RWPE2 (cell line): ENCODE measurements around the gene PIGM.

Source experiments
- ATAC-seq: fragments of 200-7000 bp; cut with Tn5 transposase; 3 replicates; pipeline ENCODE4 v1.9.1; 2021; ENCODE audit warnings: low read depth
- DNase-seq: peaks from one replicate; pipeline ENCODE4 v3.0.0-alpha.2; 2020; ENCODE audit warnings: low spot score
- H3K27ac ChIP-seq: fragments of 450-650 bp; 2 replicates; pipeline ENCODE4 v1.5.1; 2017; ENCODE audit warnings: mild to moderate bottlenecking; ENCODE audit not compliant: poor library complexity, severe bottlenecking
- H3K27me3 ChIP-seq: fragments of 250-450 bp; sonication (Bioruptor Pico); 2 replicates; pipeline ENCODE4 v1.5.1; 2021; ENCODE audit warnings: mild to moderate bottlenecking, moderate library complexity; ENCODE audit not compliant: insufficient read depth, poor library complexity, severe bottlenecking
- H3K36me3 ChIP-seq: fragments of 250-450 bp; sonication (Bioruptor Pico); 2 replicates; pipeline ENCODE4 v1.5.1; 2020; ENCODE audit warnings: low read depth, mild to moderate bottlenecking, moderate library complexity
- H3K4me1 ChIP-seq: fragments of 250-450 bp; sonication (Bioruptor Pico); 2 replicates; pipeline ENCODE4 v1.5.1; 2021; ENCODE audit warnings: mild to moderate bottlenecking, moderate library complexity; ENCODE audit not compliant: insufficient read depth, poor library complexity, severe bottlenecking
- H3K4me3 ChIP-seq: fragments of 250-450 bp; sonication (Bioruptor Pico); 2 replicates; pipeline ENCODE4 v1.5.1; 2021; ENCODE audit warnings: mild to moderate bottlenecking, moderate library complexity; ENCODE audit not compliant: severe bottlenecking
- H3K9me3 ChIP-seq: fragments of 250-450 bp; sonication (Bioruptor Pico); 2 replicates; pipeline ENCODE4 v1.5.1; 2021; ENCODE audit warnings: mild to moderate bottlenecking, moderate library complexity; ENCODE audit not compliant: severe bottlenecking
- CTCF ChIP-seq: fragments of 450-650 bp; IDR thresholded peaks from one replicate; pipeline ENCODE4 v1.5.1; 2017; ENCODE audit warnings: mild to moderate bottlenecking, moderate library complexity; ENCODE audit not compliant: poor library complexity, severe bottlenecking

PIGM gene

GRCh38 chr1:159985473-159985872 is 46.3 kb downstream of the PIGM start:
- Histone ChIP-seq H3K27ac (no peak overlapping the region), H3K4me3 (no peak overlapping the region), H3K27me3 (no peaks in the 10 kb centered on the region), H3K9me3 (no peaks in the 10 kb centered on the region), H3K4me1 (no peaks in the 10 kb centered on the region), H3K36me3 (no peaks in the 10 kb centered on the region)
- TF ChIP-seq CTCF: no peak
- DNase-seq (no peak), ATAC-seq (no peak)

- H3K4me1 ChIP-seq: no peaks in the 10 kb centered on the region
- no peak overlapping the region for H3K4me3 ChIP-seq
- H3K9me3 ChIP-seq: no peaks in the 10 kb centered on the region
- TF ChIP-seq CTCF: no peak
- no peak for ATAC-seq
- no peak for DNase-seq
- no peaks in the 10 kb centered on the region for H3K36me3 ChIP-seq
- H3K27ac ChIP-seq: no peak overlapping the region
- H3K27me3 ChIP-seq: no peaks in the 10 kb centered on the region
Measured at GRCh38 chr1:159983681-159984080, 48.1 kb downstream of the PIGM start.

GRCh38 chr1:159982280-159982679 is 49.5 kb downstream of the PIGM start:
- no peak for TF ChIP-seq CTCF
- DNase-seq (no peak), ATAC-seq (no peak)
- H3K27ac ChIP-seq: no peak overlapping the region
- H3K4me1 ChIP-seq: no peaks in the 10 kb centered on the region
- no peaks in the 10 kb centered on the region for H3K36me3 ChIP-seq
- H3K4me3 ChIP-seq: no peak overlapping the region
- no peaks in the 10 kb centered on the region for H3K27me3 ChIP-seq
- no peaks in the 10 kb centered on the region for H3K9me3 ChIP-seq

- Histone ChIP-seq H3K9me3 (no peaks in the 10 kb centered on the region), H3K4me1 (no peaks in the 10 kb centered on the region), H3K36me3 (no peaks in the 10 kb centered on the region), H3K4me3 (no peak overlapping the region), H3K27me3 (no peaks in the 10 kb centered on the region), H3K27ac (no peak overlapping the region)
- TF ChIP-seq CTCF: no peak
- DNase-seq (no peak), ATAC-seq (no peak)
Measured at GRCh38 chr1:159981351-159982055, 50.3 kb downstream of the PIGM start.

- ATAC-seq (no peak), DNase-seq (no peak)
- H3K4me3 ChIP-seq: no peak overlapping the region
- H3K4me1 ChIP-seq: no peaks in the 10 kb centered on the region
- no peaks in the 10 kb centered on the region for H3K36me3 ChIP-seq
- H3K27ac ChIP-seq: no peak overlapping the region
- TF ChIP-seq CTCF: no peak
- no peaks in the 10 kb centered on the region for H3K9me3 ChIP-seq
- no peaks in the 10 kb centered on the region for H3K27me3 ChIP-seq
Measured at GRCh38 chr1:159980786-159981185, 51.0 kb downstream of the PIGM start.
